Epithelial cell of proximal tubule (primary cell): ENCODE data around the gene MBTPS2. TPM values are rescaled to one million over a fixed set of nuclear protein-coding genes. Genes with fewer than 3 reads are reported as not detected.
A peak's percentile ranks its signal among the peaks of the same experiment; 100 is the strongest.

Experiments used
- DNase-seq: peaks from one replicate; pipeline ENCODE4 v3.0.0-alpha.2; 2011; ENCODE audit warnings: low read depth
- H3K4me3 ChIP-seq: 2 replicates; pipeline ENCODE4 v1.5.1; 2011; ENCODE audit warnings: low read depth, mild to moderate bottlenecking, low read length
- total RNA-seq: library from RNA; depleted of rRNA; stranded (reverse); fragments of >200 nt; gene quantifications from 2 replicates; pipeline ENCODE4 v1.2.3, GENCODE V29; 2015
- TF ChIP-seq, protein P1 (sequence below): conservative IDR thresholded peaks from 2 replicates; pipeline ENCODE4 v1.5.1; 2012; ENCODE audit warnings: low read depth, mild to moderate bottlenecking, low read length

MBTPS2 gene
- total RNA-seq = 5.0 and 5.9 TPM in 2 replicates

DNA sequence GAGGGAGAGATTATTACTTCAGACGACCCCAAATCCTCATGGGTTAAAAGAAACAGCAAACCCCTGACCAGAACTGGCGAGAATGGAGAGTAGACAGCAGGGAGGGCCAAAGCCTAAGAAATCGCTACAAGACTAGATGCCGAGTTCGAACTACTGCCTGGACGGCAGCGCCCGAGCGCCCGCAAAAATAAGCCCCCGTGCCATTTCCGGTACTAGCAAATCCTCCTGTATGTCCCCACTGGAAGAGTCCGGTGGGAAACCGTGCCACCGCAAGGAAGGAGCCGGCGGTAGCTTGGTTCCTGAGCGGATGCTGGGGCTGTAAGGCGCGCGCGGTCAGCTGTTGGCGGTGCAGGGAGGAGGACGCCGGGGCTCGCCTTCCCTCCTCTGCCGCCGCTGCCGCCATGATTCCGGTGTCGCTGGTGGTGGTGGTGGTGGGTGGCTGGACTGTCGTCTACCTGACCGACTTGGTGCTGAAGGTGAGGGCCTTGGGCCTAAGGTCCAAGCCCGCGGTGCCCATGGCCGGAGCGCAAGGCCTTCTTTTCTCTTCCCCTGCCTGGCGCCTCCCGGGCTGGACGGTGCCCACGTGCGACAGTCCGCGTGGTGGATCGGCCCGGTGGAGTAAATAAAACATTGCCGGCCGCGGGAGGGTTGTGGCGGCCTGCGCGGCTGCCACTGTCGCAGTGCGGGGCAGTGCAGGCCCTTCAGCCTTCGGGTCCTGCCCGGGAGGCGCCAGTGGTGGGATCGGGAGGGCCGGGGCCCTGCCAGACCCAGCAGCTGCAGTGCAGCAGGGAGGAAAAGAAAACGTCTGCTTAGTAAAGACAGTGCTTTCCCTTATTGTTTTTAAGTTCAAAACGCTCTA lies at the start of gene MBTPS2:
Gene MBTPS2 (plus strand): TSS at position 284 of the 859 bp plus-strand sequence. CDS start 118 bp downstream, at position 402.
- TF ChIP-seq, protein P1, sequence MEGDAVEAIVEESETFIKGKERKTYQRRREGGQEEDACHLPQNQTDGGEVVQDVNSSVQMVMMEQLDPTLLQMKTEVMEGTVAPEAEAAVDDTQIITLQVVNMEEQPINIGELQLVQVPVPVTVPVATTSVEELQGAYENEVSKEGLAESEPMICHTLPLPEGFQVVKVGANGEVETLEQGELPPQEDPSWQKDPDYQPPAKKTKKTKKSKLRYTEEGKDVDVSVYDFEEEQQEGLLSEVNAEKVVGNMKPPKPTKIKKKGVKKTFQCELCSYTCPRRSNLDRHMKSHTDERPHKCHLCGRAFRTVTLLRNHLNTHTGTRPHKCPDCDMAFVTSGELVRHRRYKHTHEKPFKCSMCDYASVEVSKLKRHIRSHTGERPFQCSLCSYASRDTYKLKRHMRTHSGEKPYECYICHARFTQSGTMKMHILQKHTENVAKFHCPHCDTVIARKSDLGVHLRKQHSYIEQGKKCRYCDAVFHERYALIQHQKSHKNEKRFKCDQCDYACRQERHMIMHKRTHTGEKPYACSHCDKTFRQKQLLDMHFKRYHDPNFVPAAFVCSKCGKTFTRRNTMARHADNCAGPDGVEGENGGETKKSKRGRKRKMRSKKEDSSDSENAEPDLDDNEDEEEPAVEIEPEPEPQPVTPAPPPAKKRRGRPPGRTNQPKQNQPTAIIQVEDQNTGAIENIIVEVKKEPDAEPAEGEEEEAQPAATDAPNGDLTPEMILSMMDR = peak; percentile 26
- DNase-seq = peak; percentile 47
- peak within 1 kb of the TSS; percentile 72 for H3K4me3 ChIP-seq

DNA sequence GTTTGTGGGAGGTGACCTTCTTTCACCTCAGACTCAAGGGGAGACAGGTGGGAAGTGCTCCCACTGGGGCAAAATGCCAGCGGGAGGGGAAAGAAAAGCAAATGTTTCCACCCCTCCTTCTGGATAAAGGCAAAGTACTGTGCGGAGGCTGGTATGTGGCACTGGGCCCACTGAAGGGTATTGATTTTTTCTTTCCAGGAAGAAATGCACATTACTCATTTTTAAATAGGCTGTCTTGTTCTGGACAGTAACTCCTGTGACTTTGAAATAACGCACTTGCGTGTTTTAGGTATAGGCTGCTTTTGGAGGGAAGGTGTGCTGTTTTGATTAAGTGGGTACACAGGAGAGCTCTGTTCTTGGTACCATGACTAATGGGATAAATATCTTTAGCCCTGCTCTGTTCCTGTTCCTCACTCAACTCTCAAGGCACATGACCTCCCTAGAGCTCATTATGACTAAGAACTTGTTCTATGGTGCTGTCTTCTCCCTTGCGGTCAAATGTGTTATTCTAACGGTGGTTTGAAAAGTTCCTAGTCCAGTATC lies 40.7 kb upstream of the MBTPS2 start:
- DNase-seq = peak; percentile 60
- TF ChIP-seq, protein P1 = no peak
- no peak overlapping the region for H3K4me3 ChIP-seq

DNA sequence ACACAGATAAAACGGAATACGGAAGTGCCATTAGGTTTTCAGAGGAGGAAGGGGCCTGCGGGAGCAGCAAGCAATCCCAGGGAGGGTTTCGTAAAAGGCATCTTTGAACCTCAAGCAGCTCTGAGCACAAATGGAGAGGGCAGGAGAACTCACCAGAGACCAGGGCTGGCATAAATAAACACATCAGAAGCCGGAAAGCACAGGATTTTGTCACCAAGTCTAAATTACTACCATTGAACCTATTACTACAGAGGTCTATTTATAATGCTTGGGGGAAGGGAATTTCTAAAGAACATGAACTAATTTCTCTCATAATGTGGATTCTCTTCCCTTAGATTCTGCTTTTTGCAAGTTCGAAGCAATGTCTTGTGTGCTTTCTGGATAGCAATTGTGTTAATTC lies 39.6 kb upstream of the MBTPS2 start:
- TF ChIP-seq, protein P1 = no peak
- no peak for DNase-seq
- no peak overlapping the region for H3K4me3 ChIP-seq

DNA sequence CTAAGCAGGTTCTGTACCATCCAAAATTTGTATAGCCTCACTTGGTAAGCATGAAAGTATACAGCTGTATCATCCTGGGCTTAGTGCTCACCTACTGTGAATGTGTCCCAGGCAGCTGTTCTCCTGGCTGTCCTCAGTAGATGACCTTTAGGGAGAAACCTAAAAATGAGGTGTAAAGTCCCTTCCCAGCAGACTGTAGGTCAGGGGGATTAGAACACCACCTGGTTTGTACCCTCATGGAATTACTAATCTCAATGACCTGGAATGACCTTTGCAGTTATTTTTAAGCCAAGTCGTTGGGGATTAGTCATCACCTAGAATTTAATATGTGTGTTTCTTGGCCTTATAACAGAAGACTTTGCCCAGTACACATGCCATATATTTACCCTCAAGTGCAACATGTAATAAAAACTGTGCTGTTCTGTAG lies 39.1 kb upstream of the MBTPS2 start:
- H3K4me3 ChIP-seq = no peak overlapping the region
- peak; percentile 10 for DNase-seq
- TF ChIP-seq, protein P1 = no peak

DNA sequence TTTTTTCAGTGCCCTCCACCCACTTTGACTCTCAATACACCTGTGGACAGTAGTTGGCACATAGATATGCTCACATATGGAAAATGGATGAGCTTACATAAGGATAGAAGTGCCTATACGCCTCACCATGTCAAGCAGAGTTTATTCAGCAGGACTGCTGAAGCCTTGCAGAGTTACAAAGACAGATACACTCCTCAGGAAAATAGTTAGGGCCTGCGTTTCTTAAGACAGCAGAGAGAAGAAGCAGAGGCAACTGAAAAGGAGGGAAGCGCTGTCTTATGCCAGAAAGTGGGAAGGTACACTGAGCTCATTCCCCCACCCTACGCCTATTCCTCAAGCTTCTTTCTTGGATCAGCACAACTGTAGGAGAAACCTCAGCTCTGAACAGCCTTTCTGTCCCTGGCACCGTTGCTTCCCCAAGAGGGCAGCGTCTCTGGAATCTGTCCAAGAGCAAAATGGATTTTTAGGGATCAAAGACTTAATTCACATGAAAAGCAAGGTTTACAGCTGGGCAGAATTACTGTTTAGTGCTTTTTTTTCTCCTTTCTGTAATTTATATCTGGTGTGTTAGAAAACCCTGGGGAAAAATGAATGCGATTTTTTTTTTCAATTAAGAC lies 37.3 kb upstream of the MBTPS2 start:
- TF ChIP-seq, protein P1 = no peak
- no peak overlapping the region for H3K4me3 ChIP-seq
- DNase-seq = no peak

DNA sequence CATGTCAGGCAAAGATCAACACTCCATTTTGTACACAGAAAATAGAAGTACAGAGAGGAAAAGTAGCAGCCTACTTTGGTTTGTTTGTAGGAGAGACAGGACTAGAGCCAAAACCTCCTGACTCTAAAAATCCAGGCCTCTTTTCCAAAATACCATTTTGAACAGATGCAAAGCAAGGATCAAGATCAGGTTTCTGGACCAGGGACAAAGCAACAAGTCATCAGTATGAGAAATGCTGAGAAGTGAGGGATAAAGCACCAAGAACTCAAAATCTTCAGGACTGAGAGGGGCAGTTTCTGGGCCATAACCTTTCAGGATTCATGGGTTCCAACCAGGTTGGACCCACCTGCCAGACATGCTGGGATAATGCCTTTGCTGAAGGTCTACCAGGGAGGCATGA lies 36.6 kb upstream of the MBTPS2 start:
- DNase-seq = no peak
- H3K4me3 ChIP-seq = no peak overlapping the region
- TF ChIP-seq, protein P1 = no peak
